Ramos (cell line): Measurements from ENCODE around the gene BCL2.

ENCODE experiments used
- in situ Hi-C: fragments of 300-500 bp; cut with MboI; formaldehyde crosslinking; loops from one replicate; pipeline ENCODE4 v1.14.3; 2022; ENCODE audit warnings: low sequenced_read_pairs; ENCODE audit not compliant: unreplicated experiment

The BCL2 gene

GRCh38 chr18:63083555-63083954 lies 236.0 kb downstream of the BCL2 start:
- in situ Hi-C loops: no loop called here

GRCh38 chr18:63083020-63083531 lies 236.5 kb downstream of the BCL2 start:
- in situ Hi-C loops: no loop called here

GRCh38 chr18:63082366-63083019 lies 237.1 kb downstream of the BCL2 start:
- in situ Hi-C loops: no loop called here

GRCh38 chr18:63079114-63079513 lies 240.5 kb downstream of the BCL2 start:
- in situ Hi-C loops: no loop called here

GRCh38 chr18:63078471-63078870 lies 241.1 kb downstream of the BCL2 start:
- in situ Hi-C loops: no loop called here

- in situ Hi-C loops: no loop called here
Observed at GRCh38 chr18:63074981-63075404, 244.6 kb downstream of the BCL2 start.

GRCh38 chr18:63073481-63073880 lies 246.1 kb downstream of the BCL2 start:
- in situ Hi-C loops: no loop called here
